ENCODE data around the gene TSPAN32.
A peak's percentile ranks its signal among the peaks of the same experiment; 100 is the strongest.
"Not testable (repeated sequence)": the region's sequence is repeated elsewhere in the genome, so short reads cannot be mapped to it uniquely, and the experiment has no call there.

TSPAN32 gene

DNA sequence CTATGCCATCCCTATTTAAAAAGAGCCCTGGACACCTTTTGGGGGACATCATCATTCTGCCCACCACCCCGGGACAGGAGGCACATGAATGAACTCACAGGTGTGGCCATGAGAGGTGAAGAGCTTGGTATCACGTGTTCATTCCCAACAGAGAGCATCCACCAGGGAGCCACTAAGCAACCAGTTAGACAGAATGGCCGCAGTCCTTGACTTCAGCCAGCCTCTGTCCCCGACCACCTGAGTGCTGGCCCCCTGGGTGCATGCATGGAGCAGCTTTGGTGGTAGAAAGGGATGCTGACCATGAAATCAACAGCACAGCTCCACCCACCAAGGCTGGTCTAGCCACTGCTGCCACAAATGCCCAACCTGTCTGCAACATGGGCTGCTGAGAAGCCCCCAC, 44.2 kb downstream of the TSPAN32 start:
- no peak for DNase-seq

DNA sequence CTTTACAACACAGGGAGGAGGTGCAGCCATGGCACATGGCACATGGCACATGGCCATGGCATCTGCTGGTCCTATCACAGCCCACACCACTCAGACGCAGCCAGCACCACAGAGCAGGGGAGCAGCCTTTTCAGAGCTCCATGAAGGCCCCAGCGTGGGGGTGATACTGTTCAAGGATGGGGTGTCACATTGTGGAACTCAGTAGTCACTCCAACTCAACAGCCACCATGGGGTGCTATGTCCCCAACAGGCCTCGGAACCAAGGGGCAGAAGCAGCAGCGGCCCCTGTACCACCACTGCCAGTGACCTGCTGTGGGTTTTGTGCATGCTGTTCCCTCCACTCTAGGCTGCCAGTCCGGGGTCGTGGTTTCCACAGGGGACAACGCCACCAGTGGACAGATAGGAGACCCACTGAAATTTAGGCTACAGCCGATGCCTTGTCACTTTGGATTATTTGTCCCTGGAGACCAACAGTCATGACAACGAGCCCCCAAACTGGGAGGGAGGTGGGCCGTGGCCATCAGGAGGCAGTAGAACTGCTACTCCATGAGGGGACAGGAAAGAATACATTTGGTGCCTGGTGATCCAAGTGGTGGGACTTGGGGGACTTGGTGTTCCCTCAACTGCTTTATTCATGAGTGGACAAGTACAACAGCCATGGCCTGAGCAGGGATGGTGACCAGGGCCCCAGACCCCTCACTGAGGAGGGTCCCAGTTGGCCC, 44.9 kb downstream of the TSPAN32 start:
- no peak for DNase-seq

DNA sequence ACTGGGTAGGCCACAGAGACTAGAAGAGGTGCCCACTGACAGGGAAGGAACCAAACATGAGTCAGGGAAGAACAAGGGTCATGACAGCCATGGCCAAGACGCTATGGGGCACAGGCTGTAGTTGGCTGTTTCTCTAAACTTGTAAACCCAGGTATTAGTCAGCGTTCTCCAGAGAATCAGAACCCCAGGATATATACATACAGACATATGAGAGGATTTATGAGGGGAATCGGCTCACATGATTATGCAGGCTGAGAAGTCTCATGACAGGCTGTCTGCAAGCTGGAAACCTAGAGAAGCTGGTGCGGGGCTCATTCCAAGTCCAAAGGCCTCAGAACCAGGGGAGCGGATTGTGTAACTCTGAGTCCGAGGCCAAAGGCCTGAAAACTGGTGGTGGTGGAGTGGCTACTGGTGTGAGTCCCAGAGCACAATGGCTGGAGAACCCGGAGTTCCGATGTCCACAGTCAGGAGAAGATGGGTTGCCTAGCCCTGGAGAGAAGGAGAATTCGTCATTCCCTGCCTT, 45.6 kb downstream of the TSPAN32 start:
- DNase-seq = no peak

DNA sequence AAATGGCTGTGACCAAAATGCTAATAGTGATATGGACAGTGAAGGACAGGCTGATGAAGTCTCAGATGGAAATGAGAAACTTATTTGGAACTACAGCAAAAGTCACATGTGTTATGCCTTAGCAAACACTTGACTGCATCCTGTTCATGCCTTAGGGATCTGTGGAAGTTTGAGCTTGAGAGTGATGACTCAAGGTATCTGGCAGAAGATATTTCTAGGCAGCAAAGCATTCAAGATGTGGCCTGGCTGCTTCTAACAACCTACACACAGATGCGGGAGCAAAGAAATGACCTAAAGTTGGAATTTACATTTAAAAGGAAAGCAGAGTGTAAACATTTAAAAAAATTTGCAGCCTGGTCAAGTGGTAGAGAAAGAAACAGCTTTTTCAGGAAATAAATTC, 47.2 kb downstream of the TSPAN32 start:
- no peak for DNase-seq

DNA sequence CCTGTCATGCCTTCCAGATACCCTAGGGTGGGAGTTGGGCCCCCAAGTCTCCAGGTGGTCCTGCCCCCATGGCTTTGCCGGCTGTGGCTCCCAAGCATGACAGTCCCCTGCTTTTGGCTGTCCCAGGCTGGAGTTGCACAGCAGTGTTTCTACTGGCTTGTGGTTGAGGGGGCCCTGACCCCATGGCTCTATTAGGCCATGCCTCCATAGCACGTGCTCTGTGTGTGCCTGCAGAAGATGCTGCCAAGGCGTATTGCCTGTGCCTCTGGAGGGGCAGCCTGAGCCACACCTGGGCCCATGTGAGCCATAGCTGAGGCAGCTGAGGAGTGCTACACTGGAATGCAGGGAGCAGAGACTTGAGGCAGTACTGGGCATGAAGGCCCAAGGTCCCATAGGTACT, 49.9 kb downstream of the TSPAN32 start:
- DNase-seq = no peak

DNA sequence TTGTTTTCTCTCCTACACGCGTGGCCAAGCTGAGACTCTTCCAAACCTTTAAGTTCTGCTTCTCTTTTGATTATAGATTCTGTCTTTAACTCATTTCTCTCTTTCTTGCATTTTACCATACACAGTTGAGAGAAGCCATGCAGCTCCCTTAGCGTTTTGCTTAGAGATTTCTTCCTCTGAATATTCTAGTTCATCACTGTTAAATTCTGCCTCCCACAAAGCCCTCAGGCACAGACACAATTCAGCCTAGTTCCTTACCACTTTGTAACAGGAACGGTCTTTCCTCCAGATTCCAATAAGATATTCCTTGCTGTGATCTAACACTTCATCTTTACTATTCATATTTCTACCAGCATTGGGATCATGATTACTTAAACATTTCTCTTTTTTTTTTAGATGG, 50.6 kb downstream of the TSPAN32 start:
- no peak for DNase-seq

DNA sequence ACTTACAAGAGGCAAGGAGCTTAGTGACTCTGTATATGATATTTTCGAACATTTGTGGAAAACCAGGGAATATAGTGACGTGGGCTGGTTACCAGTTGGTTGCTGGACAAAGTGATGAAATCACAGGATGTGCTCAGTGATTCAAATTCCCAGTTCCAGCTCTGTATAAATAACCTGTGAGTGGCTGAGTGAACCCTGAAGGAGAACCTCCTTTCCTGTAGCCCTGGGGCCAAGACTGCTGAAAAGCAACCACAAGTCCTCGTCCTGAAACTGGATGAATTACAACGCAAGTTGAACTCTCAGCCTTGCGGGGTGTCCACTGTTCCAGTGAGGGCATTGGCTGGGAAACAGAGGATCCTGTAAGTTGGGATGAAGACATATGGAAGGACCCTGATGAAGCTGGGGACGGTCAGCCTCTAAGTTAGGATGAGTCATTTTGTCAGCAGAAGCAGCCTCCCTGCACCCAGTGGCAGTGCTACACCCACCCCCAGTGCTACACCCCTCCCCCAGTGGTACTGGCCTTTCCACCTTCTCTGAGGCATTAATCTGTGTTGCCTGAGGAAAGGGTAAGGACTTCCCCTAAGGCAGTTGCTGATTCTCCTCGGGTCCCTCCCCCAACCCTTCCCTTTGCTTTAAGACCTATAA, 53.3 kb downstream of the TSPAN32 start:
- no peak for DNase-seq

DNA sequence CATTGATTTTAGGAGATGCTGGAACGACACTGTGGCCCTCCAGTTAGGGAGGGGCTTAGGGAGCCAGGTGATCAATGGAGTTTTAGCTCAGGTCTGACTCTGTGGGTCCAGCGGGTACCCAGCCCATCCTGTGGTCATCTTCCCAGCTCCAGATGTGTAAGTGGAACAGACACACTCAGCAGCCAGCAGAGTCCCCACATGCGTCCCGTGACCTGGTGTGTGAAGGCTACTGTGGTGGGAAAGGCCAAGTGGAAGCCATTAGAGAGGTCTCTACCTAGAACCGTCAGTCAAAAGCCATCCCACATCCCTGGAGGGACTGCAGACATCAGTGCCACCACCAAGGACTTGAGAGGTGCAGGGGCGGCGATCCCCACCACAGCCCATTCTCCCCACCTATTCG, 55.4 kb downstream of the TSPAN32 start:
- DNase-seq = no peak

DNA sequence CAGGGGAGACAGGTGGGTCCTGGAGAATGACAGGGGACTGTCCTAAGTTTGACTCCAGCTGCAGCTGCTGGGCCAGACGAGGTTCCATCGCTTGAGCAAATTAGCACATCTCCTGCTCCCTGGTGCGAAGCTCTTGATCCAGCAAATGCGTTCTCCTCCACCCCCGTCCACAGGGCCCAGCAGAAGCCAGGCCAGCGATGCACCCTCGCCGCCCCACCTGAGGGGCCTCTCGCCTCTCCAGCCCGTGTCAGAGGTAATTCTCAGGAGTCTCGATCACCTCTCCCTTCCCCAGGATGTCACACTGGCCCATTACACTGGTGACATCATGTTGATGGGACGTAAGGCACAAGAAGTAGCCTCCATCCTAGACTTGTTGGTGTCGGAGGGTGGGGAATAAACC, 55.8 kb downstream of the TSPAN32 start:
- DNase-seq = not testable (repeated sequence)

DNA sequence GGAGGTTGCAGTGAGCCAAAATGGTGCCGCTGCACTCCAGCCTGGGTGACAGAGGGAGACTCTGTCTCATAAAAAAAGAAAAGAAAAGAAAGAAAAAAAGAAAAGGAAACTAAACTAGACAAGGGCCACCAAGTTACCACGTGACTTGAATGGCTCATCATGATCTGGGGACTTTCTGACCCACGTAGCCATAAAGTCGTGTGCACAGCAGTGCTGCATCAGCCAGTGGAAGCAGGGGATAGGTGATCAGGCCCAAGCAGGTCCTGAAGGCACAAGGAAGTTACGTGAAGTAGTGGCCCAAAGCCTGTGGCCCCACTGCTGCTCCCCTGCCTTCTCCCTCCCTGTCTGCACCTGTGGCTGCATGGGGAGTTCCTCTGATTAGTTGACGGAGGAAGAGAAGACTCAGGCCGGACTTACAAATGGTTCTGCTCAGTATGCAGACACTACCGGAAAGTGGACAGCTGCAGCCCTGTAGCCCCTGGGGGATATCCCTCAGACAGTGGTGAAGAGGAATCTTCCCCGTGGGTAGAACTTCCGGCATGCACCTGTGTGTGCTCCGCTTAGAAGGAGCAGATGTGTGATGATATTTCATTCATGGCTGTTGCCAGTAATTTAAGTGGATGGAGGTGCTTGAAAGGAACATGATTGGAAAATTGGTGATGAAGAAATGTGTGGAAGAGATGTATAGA, 57.1 kb downstream of the TSPAN32 start:
- no peak for DNase-seq

DNA sequence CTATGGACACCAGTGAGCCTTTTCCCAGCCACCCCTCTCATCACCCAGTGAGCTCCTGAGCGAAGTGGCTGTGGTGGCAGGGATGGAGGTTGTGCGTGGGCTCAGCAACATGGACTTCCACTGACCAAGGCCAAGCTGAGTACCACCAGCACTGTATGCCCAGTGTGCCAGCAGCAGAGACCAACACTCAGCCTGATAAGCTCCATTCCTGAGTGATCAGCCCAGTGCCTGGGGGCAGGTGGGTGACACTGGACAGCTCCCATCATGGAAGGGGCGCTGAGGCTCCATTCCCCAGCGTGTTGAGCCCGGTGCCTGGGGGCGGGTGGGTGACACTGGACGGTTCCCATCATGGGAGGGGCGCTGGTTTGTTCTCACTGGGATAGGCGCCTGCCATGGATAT, 57.7 kb downstream of the TSPAN32 start:
- no peak for DNase-seq

DNA sequence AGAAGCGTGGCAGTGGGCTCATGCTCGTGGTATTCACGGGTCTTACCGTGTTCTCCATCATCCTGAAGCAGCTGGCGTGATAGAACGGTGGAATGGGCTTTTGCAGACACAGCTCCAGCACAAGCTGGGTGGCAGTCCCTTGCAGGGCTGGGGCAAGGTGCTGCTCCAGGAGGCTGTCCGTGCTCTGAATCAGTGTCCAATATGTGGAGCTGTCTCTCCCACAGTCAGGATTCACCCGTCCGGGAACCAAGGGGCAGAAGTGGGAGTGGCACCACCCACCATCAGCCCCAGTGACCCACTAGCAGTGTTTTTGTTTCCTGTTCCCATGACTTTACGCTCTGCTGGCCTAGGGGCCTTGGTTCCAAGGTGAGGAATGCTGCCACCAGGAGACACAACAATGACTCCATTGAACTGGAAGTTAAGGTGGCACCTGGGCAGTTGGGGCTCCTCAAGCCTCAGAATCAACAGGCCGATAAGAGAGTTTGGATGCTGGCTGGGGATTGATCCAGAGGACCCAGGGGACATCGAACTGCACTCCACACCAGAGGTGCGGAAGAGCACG, 58.3 kb downstream of the TSPAN32 start:
- DNase-seq = no peak

DNA sequence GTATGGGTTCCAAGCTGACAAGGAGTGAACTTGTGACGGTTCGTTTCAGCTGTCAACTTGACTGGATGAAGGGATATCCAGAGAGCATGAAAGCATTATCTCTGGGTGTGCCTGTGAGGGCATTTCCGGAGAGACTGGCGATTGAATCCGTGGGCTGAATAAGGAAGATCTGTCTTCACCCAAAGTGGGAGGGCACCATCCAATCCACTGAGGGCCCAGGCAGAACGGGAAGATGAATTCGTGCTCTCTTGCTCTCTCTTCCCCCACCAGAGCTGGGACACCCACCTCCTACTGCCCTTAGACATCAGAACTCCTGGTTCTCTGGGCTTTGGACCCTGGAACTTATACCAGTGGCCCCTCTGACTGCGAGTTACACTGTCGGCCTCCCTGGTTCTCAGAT, 59.8 kb downstream of the TSPAN32 start:
- no peak for DNase-seq

DNA sequence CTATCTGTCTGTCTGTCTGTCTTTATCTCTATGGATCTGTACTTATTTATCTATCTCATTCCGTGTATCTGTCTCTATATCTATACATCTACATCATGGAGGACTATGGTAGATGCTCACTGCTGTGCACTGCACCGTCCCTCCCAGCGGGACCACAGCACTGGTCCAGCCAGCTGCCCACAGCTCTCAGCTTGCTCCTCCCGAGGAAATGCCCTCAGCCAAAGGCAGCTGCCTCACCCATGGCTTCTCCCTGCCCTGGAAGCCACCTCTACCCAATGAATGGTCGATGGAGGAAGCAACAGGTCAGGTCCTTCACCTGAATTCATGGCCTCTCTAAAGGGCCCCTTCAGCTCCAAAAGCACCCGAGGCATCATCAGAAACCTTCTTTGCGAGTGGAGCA, 60.6 kb downstream of the TSPAN32 start:
- DNase-seq = no peak

DNA sequence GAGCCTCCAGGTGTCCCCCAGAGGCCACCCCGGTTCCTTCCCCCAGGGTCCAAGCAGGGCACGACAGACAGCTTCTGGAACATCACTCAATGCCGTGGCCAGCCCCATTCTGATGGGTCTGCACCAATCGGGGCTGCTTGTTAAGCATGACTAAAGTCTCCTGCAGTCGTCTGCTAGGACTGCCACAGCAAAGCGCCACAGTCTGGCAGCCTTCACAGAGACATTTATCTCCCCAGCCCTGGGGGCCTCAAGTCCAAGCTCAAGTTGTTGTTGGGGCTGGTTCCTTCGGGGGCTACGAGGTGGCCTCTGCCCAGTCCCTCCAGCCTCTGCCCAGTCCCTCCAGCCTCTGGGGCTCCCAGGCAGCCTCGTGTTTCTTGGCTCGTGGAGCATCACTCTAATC, 61.3 kb downstream of the TSPAN32 start:
- no peak for DNase-seq

DNA sequence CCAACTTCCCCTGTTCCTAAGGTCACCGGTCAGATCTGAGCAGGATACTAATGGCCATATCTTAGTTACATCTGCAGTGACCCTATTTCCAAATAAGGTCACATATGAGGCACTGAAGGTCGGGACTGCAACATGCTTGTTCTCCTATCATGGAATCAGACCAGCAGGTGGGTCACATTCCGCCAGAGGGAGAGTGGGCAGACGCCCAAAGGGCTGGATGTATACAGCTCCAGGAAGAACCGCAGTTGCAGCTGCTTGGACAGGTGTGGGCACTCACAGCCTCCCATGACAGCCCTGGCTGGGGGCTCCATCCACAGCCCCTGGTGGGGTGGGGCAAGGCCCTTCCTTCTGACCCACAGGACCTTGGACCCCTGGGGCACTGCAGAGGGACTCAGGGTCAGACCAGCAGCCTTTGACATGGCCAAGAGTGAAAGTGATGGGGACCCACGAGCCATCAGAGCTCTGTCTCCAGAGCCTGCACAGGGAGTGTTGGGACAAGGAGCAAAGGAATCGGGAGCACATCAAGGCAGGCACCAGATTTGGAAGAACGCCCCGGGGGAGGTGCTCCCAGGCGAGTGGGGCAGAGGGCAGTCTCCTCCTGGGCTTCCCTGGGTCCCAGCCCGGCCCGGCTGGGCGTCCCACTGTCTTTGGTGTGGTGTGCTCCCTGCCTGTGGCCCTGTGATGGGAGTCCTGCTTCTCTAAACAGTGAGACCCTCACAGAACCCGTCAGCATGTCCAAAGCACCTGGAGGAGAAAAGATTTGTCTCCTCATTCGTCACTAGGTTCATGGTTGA, 62.0 kb downstream of the TSPAN32 start:
- DNase-seq = no peak

DNA sequence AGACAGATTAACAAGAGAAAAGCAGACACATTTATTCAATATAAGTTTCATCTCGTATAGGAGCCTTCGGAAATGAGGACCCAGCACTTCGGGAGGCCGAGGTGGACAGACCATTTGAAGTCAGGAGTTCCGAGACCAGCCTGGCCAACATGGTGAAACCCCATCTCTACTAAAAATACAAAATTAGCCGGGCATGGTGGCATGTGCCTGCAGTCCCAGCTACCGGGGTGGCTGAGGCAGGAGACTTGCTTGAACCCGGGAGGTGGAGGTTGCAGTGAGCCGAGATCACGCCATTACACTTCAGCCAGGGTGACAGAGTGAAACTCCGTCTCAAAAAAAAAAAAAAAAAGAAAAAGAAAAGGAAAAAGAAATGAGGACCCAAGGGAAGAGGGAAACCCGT, 62.6 kb downstream of the TSPAN32 start:
- not testable (repeated sequence) for DNase-seq

DNA sequence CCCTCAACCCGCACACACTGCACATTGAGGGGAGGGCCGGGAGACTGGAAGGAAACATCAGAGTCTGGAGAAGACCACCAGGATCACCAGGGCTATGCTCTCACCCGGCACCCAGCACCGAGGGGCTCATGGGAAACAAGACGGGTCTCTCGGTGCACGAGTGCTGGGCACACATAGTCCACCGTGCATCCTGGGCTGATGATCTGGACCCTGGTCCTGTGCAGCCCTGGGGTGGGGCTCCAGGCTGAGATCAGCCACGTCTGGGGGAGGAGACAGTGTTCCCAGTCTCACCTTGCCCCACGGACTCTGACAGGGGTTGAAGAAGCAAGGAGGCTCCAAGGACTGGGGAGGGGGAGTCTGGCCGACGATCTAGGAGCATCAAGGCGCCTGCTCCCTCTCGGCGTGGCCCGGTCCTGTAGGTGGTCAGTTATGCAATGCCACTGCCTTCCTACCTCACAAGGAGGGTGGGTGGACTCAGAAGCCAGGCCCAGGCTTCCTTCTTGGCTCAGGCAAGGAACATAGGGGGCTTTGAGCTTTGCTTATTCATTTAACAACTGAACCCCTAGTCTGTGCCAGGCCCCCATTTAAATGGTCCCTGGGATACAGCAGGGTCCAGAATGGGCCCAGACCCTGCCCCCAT, 63.9 kb downstream of the TSPAN32 start:
- DNase-seq = no peak

DNA sequence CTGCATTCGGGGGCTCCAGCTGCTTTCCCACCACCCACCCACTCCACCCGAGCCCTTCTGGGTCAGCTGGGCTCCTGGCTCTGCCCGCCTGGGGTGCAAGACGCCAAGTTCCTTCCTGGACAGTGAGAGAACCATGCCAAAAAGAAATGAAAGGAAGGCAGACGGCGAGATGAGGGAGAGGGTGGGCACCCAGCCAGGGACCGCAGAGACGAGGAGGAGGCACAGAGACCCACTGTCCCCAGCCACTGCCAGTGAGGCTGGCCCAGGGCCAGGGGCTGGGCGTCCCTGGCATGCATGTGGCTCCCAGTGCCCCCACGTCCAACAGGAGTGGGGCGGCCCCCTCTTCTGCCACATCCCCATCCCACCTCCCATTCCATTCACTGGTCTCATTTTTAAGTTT, 64.5 kb downstream of the TSPAN32 start:
- DNase-seq = peak; percentile 63

DNA sequence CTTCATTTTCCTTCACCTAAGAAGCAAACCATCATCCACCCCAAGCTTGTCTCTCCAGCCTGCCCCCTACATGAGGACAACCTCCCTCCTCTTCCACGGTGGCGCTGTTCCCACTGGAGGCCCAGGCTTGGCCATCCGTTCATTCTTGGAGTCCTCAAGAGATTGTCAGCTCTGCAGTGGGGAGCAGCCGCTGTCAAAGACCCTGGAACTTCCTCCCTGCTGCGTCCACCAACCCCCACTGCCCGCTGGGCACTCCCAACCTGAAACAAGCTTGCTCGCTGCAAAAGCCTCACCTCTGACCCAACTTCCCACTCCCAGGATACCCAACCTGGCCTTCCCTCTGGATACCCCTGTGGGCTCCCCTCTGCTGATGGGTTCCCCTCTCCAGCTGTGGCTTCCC, 64.9 kb downstream of the TSPAN32 start:
- DNase-seq = no peak

DNA sequence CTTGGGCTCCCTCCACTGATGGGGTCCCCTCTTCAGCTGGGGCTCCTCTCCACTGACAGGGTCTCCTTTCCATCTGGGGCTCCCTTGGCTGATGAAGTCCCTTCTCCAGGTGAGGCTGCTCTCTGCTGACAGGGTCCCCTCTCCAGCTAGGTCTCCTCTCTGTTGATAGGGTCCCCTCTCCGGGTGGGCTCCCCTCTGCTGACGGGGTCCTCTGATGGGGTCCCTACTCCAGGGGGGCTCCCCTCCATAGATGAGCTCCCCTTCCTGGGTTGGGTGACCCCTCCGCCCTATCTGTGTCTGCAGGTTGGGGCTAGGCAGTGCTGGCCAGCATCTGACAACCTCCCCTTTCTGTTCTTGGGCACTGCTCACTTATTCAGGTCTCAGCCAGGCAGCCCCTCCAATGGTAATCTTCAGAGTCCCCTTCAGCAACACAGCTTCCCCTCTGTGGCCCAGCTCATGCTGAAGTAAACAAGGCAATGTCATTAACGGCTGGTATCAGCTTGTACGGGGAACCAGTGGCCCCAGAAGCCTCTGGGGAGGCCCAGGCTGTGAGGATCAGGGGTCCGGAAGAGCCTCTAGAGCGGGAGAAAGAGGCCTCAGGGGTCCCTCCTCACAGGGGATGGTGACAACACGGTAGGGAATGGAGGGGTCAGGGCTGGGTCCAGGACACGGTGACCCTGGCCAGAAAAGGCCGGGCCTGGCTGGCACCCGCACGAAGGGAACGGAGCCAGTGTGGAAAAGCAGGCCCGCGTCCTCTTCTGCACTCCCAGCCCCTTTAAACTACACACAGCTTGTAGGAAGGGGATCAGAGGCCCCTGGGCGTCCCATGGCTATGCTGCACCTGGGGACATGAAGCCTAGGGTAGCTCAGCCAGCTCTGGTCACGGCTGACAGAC, 65.7 kb downstream of the TSPAN32 start:
- peak; percentile 17 for DNase-seq

All from hematopoietic multipotent progenitor cell treated with erythropoietin and hydrocortisone succinate and interleukin-3 and kit ligand, for 4 days (in vitro differentiated cells).